GM19328 (cell line): Measurements from ENCODE around the gene OBP2A.

ENCODE experiments used
- ATAC-seq: cut with Tn5 transposase; IDR thresholded peaks from one replicate; pipeline ENCODE4 v1.9.1; 2021; ENCODE audit warnings: mild to moderate bottlenecking, moderate library complexity; ENCODE audit not compliant: unreplicated experiment

Gene OBP2A

GRCh38 chr9:135592331-135592590, 46.3 kb downstream of the OBP2A start:
- ATAC-seq = no peak

DNA sequence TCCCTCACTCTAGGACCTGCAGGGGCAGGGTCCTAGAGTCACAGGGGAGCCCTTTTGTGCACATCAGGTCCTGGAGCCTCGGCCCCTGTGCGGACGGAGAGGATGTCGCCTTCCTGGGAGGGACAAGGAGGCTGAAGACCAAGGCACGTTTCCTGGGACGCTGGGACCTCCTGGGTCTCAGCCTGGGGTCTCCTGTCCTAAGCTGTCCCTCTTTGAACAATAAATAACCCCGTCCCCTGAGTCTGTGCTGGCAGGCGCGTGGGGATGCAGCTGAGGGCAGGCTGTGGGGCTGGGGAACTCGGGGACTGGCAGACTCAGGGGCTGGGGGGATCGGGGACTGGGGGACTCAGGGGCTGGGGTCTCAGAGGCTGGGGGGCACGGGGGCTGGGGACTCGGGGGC, 46.7 kb downstream of the OBP2A start:
- no peak for ATAC-seq

DNA sequence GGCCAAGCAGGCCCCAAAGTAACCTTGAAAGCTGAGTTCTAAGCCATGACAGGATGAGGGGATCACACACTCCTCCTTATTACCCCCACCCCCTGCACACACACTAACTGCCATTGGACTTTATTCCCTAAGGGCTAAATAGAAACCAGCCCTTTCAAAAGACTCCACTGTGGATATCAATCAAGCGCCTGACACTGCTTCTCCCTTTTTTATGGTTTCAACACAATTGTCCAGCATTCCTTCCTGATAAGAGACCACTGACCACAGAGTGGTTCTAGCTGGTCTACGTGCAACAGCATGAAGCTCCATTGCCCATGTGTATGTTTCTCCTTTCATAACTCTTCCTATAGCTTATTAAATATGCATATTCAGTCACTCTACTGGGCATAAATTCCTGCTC, 50.3 kb downstream of the OBP2A start:
- no peak for ATAC-seq
